Measurements from ENCODE around the gene MARCHF6. TPM values are rescaled to one million over a fixed set of nuclear protein-coding genes. Genes with fewer than 3 reads are reported as not detected.

Gene MARCHF6
- polyA plus RNA-seq, 3 donors = 24.0 to 90.1 (median 31.0) TPM

GRCh38 chr5:10324518-10325370 lies 28.8 kb upstream of the MARCHF6 start:
- peak overlapping the region in 2 of 7 donors; percentile 13 to 54 for H3K27ac Mint-ChIP-seq
- no peak overlapping the region for H3K9ac ChIP-seq (ENCODE audit: insufficient read depth, low read length, poor library complexity, severe bottlenecking)
- no peaks in the 10 kb centered on the region for H4K20me1 ChIP-seq (ENCODE audit: insufficient read depth, low read length)
- H3K27ac ChIP-seq (ENCODE audit: low read depth in 1 of 2, low read length in 2 of 2) = no peak overlapping the region
- intact Hi-C loops (cut with micrococcal nuclease) = no loop called here
- peaks cover 14% of the 10 kb centered on the region for H3K4me1 Mint-ChIP-seq
- no peak overlapping the region for H3K4me2 ChIP-seq (replicated peaks; ENCODE audit: extremely low read depth, low read length, poor library complexity, severe bottlenecking)
- H3K27me3 ChIP-seq (ENCODE audit: control insufficient read depth in 2 of 2, insufficient read depth in 2 of 2, low read length in 2 of 2) = no peaks in the 10 kb centered on the region
- H2AFZ ChIP-seq (ENCODE audit: insufficient read depth, low read depth, low read length, poor library complexity, severe bottlenecking) = no peak overlapping the region
- H3K4me3 ChIP-seq (replicated peaks in 1 of 3; ENCODE audit: low read depth in 2 of 3, low read length in 3 of 3) = no peak overlapping the region
- no peak for TF ChIP-seq CTCF (IDR thresholded peaks at IDR 0.05)
- no peaks in the 10 kb centered on the region for H3K9me3 Mint-ChIP-seq
- H3K36me3 ChIP-seq (replicated peaks in 1 of 2; ENCODE audit: control insufficient read depth in 1 of 2, insufficient read depth in 2 of 2, low read length in 2 of 2) = no peaks in the 10 kb centered on the region
- H3K4me3 Mint-ChIP-seq = no peak overlapping the region
- no peaks in the 10 kb centered on the region for H3K79me2 ChIP-seq (ENCODE audit: insufficient read depth, low read length)
- H3K36me3 Mint-ChIP-seq = no peaks in the 10 kb centered on the region
- no peak for DNase-seq
- H3K4me1 ChIP-seq (ENCODE audit: control insufficient read depth in 1 of 2, insufficient read depth in 2 of 2, low read length in 2 of 2) = peaks cover 0 to 10% of the 10 kb centered on the region in 2 donors
- H3K27me3 Mint-ChIP-seq (ENCODE audit: low read depth in 3 of 3) = peaks cover under 1 to 4% (median 1%) of the 10 kb centered on the region in 3 donors
- H3K9me3 ChIP-seq (replicated peaks in 1 of 2; ENCODE audit: control insufficient read depth in 1 of 2, insufficient read depth in 1 of 2, low read length in 2 of 2) = no peaks in the 10 kb centered on the region
- 100% methylated on average over 2 of the region's 6 CpGs for WGBS (ENCODE audit: insufficient coverage)

- TF ChIP-seq CTCF (IDR thresholded peaks at IDR 0.05) = no peak
- intact Hi-C loops (cut with micrococcal nuclease) = no loop called here
- WGBS (ENCODE audit: insufficient coverage) = 100% methylated on average over 2 of the region's 5 CpGs
- no peaks in the 10 kb centered on the region for H3K9me3 ChIP-seq (replicated peaks in 1 of 2; ENCODE audit: control insufficient read depth in 1 of 2, insufficient read depth in 1 of 2, low read length in 2 of 2)
- no peak overlapping the region for H3K4me3 ChIP-seq (replicated peaks in 1 of 3; ENCODE audit: low read depth in 2 of 3, low read length in 3 of 3)
- peaks cover 14 to 25% of the 10 kb centered on the region in 2 donors for H3K27me3 ChIP-seq (ENCODE audit: control insufficient read depth in 2 of 2, insufficient read depth in 2 of 2, low read length in 2 of 2)
- H3K27ac ChIP-seq (ENCODE audit: low read depth in 1 of 2, low read length in 2 of 2) = no peak overlapping the region
- DNase-seq = no peak
- no peak overlapping the region for H3K4me2 ChIP-seq (replicated peaks; ENCODE audit: extremely low read depth, low read length, poor library complexity, severe bottlenecking)
- H3K4me1 Mint-ChIP-seq = peaks cover 20% of the 10 kb centered on the region
- H3K36me3 Mint-ChIP-seq = no peaks in the 10 kb centered on the region
- H4K20me1 ChIP-seq (ENCODE audit: insufficient read depth, low read length) = no peaks in the 10 kb centered on the region
- no peak overlapping the region for H3K9ac ChIP-seq (ENCODE audit: insufficient read depth, low read length, poor library complexity, severe bottlenecking)
- peaks cover 9 to 15% of the 10 kb centered on the region in 2 donors for H3K4me1 ChIP-seq (ENCODE audit: control insufficient read depth in 1 of 2, insufficient read depth in 2 of 2, low read length in 2 of 2)
- no peaks in the 10 kb centered on the region for H3K79me2 ChIP-seq (ENCODE audit: insufficient read depth, low read length)
- peaks cover 0 to 8% (median 0%) of the 10 kb centered on the region in 7 donors for H3K9me3 Mint-ChIP-seq
- H2AFZ ChIP-seq (ENCODE audit: insufficient read depth, low read depth, low read length, poor library complexity, severe bottlenecking) = no peak overlapping the region
- no peaks in the 10 kb centered on the region for H3K36me3 ChIP-seq (replicated peaks in 1 of 2; ENCODE audit: control insufficient read depth in 1 of 2, insufficient read depth in 2 of 2, low read length in 2 of 2)
- no peak overlapping the region for H3K27ac Mint-ChIP-seq
- H3K27me3 Mint-ChIP-seq (ENCODE audit: low read depth in 3 of 3) = peaks cover 25 to 28% (median 26%) of the 10 kb centered on the region in 3 donors
- H3K4me3 Mint-ChIP-seq = no peak overlapping the region
Observed at GRCh38 chr5:10328323-10328722, 25.2 kb upstream of the MARCHF6 start.

Data from CD14-positive monocyte (primary cell).